GM18873 (cell line): ENCODE measurements around the gene IL17C.

Source experiments
- ATAC-seq: cut with Tn5 transposase; IDR thresholded peaks from one replicate; pipeline ENCODE4 v1.9.1; 2021; ENCODE audit warnings: mild to moderate bottlenecking, moderate library complexity, moderate number of reproducible peaks; ENCODE audit not compliant: unreplicated experiment, low FRiP score

Gene IL17C, protein sequence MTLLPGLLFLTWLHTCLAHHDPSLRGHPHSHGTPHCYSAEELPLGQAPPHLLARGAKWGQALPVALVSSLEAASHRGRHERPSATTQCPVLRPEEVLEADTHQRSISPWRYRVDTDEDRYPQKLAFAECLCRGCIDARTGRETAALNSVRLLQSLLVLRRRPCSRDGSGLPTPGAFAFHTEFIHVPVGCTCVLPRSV

DNA sequence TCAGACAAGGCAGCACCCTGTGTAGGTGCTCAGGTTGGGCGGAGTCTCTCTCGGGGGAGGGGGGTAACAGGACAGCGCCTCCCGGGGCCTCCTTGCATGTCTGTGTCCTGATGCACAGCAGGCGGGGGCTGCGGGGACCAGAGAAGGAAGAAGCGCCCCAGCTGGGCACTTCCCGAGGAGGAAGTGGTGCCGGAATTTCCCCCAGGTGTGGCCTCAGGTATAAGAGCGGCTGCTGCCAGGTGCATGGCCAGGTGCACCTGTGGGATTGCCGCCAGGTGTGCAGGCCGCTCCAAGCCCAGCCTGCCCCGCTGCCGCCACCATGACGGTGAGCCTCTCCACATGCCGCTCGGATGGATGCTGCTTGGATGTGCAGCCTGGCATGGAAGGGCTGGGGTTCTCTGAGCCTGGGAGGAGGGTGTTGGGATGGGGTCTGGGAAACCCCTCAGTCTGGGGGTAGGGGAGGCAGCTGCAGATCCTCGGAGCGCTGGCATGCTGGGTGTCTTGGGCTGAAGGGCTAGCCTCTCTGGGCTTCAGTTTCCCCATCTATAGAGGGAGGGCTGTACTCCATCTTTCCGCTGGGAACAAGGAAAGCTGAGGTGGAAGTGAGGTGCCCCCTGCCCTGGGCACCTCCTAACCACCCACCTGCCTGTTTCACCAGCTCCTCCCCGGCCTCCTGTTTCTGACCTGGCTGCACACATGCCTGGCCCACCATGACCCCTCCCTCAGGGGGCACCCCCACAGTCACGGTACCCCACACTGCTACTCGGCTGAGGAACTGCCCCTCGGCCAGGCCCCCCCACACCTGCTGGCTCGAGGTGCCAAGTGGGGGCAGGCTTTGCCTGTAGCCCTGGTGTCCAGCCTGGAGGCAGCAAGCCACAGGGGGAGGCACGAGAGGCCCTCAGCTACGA is at the start of gene IL17C:
TSS of gene IL17C (plus strand) at position 250 of the 908 bp plus-strand sequence. CDS start at position 320, 70 bp downstream.
- ATAC-seq = no peak

DNA sequence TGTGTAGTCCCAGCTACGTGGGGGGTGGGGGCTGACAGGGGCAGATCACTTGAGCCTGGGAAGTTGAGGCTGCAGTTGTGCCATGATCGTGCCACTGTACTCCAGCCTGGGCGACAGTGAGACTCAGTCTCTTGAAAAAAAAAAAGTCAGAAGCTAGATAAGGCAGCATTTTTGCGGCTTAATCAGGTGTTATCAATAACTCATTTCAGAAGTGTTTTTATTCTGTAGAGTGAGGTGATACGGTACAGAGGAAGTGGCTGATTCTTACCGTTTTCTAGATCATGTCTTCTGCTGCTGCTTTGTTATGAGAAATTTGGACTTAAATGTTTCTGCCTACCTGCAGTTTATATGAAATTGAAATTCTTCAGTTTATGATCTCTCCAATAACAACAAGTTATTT is 49.6 kb upstream of the IL17C start:
- no peak for ATAC-seq

DNA sequence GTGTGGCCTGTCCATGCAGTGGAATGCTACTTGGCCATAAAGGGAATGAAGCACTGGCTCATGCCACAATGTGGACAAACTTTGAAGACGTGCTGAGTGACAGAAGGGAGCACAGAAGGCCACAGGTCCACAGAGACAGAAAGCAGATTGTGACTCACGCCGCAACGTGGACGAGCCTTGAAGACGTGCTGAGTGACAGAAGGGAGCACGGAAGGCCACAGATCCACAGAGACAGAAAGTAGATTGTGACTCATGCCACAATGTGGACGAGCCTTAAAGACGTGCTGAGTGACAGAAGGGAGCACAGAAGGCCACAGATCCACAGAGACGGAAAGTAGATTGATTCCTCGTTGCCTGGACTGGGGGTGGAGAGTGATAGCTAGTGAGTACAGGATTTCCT is 48.9 kb upstream of the IL17C start:
- ATAC-seq = no peak

DNA sequence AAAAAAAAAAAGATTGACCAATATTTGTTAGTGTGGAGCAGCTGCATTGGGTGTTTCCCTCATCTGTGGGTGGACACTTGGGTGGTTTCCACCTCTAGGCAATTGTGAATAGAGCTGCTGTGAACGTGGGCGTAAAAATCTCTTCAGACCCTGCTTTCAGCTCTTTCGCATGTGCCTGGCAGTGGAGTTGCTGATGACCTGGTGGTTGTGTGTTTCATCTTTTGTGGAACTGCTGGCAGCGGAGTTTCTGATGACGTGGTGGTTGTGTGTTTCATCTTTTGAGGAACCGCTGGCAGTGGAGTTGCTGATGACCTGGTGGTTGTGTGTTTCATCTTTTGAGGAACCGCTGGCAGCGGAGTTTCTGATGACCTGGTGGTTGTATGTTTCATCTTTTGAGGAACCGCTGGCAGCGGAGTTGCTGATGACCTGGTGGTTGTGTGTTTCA is 46.8 kb upstream of the IL17C start:
- ATAC-seq = no peak

DNA sequence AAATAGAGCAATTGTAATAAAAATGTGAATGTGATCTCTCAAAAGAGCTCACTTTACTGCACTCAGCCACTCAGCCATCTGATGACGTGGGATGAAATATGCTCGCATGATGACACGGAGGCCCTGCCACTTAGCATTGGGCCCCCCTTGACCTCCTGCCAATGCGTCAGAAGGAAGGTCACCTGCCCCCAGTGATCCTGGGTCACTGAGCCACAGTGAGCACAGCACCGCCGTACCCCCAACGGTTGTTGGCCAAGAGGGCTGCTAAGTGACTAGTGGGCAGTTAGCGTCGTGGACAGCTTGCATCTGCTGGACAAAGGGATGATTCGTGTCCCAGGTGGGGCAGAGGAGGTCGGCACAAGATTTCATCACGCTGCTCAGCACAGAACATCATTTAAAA is 45.3 kb upstream of the IL17C start:
- ATAC-seq = no peak

DNA sequence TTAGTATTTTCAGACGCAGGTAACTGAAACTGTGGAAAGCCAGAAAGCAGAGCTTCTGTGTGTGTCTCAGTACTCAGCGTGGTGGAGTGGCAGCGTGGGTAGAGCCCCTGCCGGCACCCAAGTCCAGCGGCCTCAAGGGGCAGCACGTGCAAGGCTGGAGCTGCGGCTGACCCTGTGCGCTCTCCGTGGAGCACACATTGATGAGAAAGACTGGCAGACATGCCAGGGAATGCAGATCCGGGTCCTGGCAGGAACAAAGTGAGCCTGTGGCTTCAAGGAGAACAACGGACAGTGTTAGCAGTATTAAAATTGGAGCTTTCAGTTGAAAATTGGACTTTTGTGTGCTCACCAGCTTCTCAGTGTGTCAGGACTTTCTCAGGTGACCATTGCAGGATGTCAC is 44.9 kb upstream of the IL17C start:
- ATAC-seq = no peak

DNA sequence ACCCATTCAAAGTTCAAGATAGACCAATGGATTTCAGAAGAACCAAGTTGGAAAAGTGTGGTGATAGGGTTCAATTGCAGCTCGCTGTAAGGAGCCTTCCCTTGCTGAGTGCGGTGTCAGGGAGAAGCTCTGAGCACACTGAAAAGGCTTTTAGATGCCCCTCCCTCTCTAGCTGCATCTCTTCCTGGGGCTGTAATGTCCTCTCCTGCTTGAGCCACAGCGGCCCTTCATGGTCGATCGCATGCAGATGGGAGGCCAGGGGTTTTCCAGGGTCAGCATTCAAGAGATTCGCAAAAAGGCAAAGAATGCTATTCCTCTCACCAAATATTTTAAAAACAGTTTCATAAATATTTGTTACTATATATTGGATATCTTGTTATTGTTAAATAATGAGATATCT is 44.5 kb upstream of the IL17C start:
- ATAC-seq = no peak

DNA sequence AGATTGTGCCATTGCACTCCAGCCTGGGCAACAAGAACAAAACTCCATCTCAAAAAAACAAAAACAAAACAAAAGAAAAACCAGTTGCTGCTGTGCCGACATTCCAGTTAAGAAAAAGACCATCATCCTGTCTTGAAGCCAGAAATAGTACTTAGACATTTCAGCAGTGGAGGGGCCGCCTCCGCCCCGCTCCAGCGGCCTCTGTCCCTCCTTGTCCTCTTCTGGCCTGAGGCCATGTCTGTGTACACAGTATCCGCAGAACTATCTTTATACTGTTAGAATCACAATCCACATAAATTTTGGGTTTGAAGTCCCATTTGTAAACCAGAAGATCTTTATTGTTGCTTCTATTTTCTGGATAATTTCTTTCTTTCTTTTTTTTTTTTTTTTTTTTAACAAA is 43.3 kb upstream of the IL17C start:
- ATAC-seq = no peak

DNA sequence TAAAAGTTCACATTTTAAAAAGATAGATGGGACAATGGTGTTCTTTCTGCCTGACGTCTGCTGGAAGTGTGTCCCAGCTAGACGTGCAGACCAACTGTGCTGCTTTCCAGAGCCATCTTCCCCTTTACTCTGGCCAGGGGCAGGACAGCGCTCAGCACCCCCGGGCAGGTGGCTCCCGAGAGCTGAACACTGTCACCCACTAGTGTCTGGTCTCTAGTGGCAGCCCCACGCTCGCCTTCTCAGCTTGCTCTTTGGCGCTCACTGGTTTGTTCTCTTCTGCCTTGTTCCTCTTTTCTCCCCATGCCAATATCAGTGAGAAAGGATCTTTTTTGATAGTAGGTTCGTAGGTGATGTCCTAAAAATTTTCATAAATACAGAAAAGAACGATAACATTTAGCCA is 42.5 kb upstream of the IL17C start:
- ATAC-seq = no peak

DNA sequence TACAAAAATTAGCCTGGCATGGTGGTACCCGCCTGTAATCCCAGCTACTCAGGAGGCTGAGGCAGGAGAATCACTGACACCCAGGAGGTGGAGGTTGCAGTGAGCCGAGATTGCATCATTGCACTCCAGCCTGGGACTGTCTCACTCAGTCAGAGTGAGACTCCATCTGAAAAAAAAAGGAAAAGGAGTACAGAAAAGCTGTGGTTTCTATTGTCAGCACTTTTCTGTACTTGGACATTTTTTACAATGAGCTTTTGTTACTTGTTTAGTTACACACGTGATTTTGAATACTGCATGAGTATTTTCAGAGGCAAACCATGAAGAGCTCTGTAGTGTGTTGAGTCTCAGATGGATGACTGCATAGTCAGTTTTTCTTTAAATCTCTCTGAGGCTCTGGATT is 41.9 kb upstream of the IL17C start:
- ATAC-seq = no peak

DNA sequence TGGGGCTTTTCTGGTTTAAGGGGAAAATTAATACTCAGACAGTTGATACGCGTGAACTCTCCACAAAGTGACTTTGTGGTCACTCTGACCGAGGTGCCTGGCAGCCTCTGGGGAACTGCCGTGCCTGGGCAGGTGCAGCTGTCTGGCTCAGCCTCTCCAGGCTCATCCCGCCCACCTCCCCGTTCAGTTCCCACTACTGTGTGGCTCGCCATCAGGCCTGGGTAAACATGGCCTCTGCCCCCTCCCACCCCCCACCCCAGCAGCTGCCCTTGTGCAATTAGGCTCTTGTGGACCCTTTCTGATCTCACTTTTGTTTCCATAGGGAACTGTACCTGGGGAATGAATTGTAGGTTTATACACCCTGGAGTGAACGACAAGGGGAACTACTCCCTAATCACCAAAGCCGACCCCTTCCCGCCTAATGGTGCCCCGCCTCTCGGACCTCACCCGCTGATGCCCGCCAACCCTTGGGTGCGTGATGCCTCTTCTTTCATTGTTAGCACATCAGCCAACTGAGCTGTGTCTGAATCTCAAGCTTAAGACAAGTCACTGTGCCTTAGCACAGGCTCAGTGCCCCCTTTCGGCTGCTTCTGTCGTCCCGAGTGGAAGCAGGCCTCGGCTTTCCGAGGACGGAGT is 40.4 kb upstream of the IL17C start:
- no peak for ATAC-seq

DNA sequence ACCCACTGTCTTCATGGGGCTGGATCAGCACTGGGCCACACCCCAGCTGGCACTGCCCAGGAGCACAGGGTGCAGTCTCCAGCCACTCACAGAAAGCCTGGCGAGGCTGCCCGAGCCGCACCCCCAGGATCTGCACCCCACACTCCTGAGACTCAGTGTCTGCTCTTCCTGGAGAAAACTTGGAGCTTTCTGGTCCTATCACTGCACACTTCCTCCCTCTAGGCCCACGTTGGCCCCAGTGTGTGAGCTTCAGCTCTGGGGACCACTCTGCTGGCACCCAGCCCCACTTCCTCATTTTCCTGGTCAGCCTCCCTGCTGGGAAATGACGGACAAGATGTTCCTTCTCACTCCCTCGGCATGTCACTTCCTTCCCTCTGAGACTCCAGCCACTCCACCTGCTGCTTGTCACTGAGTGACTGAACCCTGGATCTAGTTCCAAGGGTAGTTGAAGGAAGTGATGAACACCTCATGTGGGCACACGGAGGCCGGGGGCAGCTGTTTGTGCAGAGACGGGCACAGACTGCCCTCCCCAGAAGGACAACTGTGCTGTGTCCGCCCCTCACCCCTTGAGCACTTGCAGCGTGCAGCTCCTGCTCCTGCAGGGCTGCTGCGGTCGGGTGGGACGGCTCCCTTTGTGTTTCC is 39.2 kb upstream of the IL17C start:
- ATAC-seq = no peak

DNA sequence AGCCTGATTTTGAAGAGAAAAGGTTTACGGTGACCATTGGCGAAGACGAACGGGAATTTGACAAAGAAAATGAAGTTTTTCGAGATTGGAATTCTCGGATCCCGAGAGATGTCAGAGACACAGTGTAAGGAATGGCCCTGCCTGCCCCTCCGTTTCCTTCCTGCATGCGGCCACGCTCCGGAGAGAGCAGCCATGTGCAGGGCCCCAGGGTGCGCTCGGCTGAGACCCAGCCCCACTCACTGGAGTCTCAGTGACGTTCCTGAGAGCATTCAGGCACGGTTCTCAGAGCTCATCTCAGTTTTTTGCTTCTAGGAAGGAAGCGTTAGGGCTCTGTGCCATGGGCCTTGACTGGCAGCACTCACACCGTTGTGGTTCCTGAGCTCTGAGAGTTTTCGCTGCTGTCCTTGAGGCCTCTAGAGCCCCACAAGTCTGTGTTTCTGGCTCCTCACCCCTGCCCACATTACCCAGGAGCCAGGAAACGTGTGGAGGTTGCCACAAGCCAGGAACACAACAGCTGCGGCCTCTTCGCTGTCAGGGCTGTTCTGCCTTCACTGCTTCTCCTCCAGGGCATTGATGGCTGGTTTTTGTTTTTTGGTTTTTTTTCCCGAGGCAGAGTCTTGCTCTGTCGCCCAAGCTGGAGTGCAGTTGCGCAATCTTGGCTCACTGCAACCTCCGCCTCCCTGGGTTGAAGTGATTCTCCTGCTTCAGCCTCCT is 38.4 kb upstream of the IL17C start:
- ATAC-seq = no peak

DNA sequence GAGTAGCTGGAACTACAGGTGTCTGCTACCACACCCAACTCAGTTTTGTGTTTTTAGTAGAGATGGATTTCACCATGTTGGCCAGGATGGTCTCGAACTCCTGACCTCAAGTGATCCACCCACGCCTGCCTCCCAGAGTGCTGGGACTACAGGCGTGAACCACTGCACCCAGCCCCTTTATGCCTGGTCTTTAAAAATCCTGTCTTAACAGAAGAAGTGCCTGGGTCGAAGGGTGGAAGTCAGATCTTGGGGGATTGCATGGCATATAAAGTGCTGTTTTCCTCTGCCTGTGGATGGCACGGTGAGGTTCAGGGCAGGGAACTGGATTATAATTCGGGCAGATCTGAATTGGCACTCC is 37.9 kb upstream of the IL17C start:
- ATAC-seq = no peak

DNA sequence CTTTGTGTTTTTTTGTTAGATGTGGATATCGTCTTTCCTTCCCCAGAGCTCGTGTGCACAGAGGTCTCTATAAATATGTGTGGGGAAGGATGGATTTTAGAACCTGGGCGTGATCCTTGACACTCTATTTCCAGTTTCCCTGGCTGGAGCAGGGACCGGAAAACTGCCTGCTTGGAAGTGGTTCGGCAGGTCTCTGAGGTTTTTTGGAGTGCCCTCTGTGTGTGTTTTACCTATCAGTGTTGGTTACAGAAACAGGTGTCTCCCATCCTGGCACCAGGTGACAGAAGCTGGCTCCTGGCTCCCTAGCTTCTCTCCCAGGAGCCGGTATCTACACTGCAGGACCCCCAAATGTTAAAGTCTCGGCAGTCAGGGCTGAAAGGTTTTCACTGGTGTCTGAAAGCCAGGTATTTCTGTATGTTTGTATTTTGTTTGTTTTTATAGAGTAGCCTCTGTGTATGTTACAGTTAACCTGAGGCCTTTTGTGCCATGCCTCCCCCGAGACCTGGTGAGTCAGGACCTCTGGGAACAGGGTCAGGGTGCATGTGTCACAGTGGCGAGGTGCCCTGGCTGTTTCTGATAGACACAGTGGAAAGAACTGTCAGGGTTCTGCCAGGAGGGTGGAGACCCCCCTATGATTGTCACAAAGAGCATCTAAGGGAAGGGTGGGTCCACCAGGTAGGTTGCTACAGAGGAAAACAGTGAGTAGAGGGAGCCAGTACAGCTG is 36.9 kb upstream of the IL17C start:
- no peak for ATAC-seq

DNA sequence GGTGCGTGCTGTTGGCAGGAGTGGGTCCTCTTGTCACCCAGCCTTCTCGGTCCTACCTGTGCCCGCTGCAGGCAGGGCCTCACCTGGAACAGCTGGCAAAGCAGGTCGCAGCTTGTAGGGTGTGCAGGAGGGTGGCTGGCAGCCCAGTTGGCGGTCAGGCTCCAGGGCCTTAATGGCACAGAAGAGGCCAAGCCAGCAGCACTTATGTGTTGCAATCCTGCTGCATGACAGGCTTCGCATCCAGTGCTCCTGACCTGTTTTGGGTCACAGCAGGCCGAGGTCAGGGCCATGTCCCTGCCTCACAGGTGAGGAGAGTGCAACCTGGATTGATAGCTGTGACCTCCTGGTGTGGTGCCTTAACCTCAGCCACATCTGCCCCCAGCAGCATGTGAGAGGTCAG is 36.3 kb upstream of the IL17C start:
- ATAC-seq = no peak

DNA sequence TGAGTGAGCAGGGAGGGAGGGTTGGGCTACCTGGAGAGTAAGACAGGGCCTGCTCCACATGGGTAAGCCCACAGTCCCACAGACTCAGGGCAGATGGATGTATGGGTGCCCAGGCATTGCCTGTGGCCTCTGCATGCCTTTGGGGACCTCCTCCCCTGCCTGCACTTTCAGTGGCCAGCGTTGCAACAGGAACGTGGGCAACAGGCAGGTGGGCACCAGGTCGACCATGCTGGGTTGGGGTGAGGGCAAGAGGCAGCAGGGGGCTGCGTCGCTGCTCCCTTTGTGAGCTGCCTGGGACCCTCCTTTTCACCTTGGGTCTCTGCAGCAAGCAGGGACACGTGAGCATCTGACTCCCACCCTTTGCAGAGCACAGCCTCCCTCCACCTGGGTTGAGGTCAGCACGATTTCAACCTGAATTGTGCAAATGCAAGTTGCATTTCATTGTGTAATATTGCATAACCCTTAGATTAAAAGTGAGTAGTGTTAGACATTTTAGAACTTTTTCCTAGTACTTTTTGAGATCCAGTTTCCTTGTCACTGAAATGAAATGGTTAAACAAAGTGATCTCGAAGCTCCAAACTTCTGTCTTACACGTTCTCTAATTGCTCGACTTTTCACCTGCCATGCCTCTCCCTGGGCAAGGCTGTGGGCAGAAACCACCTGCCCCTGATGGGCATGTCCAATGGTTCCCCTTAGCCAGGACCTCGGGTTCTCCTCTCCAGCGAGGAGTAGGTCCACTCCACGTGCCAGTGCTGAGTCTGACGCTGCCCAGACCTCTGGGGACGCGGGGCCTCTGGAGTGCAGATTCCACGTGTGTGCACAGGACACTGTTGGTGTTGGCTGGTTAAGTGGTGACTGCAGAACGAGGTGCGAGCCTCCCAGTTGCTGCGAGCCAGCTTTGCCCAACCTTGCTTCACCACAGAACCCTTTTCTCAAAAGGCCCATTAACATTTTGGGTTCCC is 32.9 kb upstream of the IL17C start:
- no peak for ATAC-seq

DNA sequence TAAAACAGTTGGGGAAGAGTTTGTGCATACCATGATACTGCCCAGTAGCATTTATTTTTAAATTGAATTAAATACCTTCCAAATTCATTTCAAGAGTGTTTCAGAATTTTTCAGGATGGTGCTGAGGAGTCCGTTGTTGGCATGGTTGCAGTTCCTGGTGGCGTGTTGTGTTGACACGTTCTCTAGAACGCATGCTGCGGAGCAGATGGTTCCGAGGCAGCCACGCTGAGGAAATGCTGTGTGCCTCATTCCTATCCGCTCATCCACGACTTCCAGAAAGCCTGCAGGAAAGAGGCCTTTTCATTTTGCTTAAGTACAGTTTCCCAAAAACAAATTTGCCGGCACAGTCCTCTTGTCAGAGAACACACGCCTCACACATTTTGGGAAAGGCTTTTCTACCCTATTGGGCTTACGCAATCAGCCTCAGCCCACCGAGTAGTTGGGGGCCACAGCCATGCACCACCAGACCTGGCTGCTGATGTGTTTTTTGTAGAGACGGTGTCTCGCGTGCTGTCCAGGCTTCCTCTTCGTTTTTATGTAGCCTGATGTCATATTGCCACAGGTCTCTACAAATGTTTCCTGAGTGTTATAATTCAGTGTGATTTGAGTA is 32.1 kb upstream of the IL17C start:
- no peak for ATAC-seq
